Measurements from ENCODE around the gene INSC. TPM values are rescaled to one million over a fixed set of nuclear protein-coding genes. Genes with fewer than 3 reads are reported as not detected.

Gene INSC
- total RNA-seq, 2 donors from 2014 or later: 0.52 to 3.6 TPM

GRCh38 chr11:15288863-15289262 lies 174.1 kb downstream of the INSC start:
- no peaks in the 10 kb centered on the region for H3K9me3 ChIP-seq
- intact Hi-C loops (cut with DNase I): no loop called here
- TF ChIP-seq POLR2A (IDR thresholded peaks at IDR 0.05): no peak
- TF ChIP-seq CTCF (IDR thresholded peaks at IDR 0.05): no peak
- no peaks in the 10 kb centered on the region for H3K36me3 ChIP-seq (replicated peaks in 1 of 2; ENCODE audit: insufficient read depth in 1 of 2, low read depth in 2 of 2)
- DNase-seq: no peak
- WGBS, 2 donors: 87 to 100% methylated on average over 1 to 2 of the region's 2 CpGs
- H3K27ac ChIP-seq: no peak overlapping the region
- H3K4me1 ChIP-seq: no peaks in the 10 kb centered on the region
- H3K27me3 ChIP-seq: no peaks in the 10 kb centered on the region
- no peak for ATAC-seq
- no peak overlapping the region for H3K4me3 ChIP-seq

- H3K4me1 ChIP-seq: no peaks in the 10 kb centered on the region
- H3K9me3 ChIP-seq: no peaks in the 10 kb centered on the region
- H3K36me3 ChIP-seq (replicated peaks in 1 of 2; ENCODE audit: insufficient read depth in 1 of 2, low read depth in 2 of 2): no peaks in the 10 kb centered on the region
- intact Hi-C loops (cut with DNase I): no loop called here
- 75 to 89% methylated on average over 5 of the region's 5 CpGs for WGBS, 2 donors
- no peak for TF ChIP-seq CTCF (IDR thresholded peaks at IDR 0.05)
- no peak for TF ChIP-seq POLR2A (IDR thresholded peaks at IDR 0.05)
- no peak overlapping the region for H3K27ac ChIP-seq
- H3K27me3 ChIP-seq: no peaks in the 10 kb centered on the region
- no peak overlapping the region for H3K4me3 ChIP-seq
- no peak for ATAC-seq
- peak in 3 of 4 donors; percentile 14 to 26 (median 25) for DNase-seq
Observed at GRCh38 chr11:15289723-15290122, 175.0 kb downstream of the INSC start.

- no peak overlapping the region for H3K27ac ChIP-seq
- H3K4me1 ChIP-seq: no peaks in the 10 kb centered on the region
- ATAC-seq: peak; percentile 56
- H3K4me3 ChIP-seq: no peak overlapping the region
- DNase-seq: peak; percentile 49 to 80 (median 62)
- no peaks in the 10 kb centered on the region for H3K36me3 ChIP-seq (replicated peaks in 1 of 2; ENCODE audit: insufficient read depth in 1 of 2, low read depth in 2 of 2)
- no peaks in the 10 kb centered on the region for H3K27me3 ChIP-seq
- no peak for TF ChIP-seq CTCF (IDR thresholded peaks at IDR 0.05)
- TF ChIP-seq POLR2A (IDR thresholded peaks at IDR 0.05): no peak
- no peaks in the 10 kb centered on the region for H3K9me3 ChIP-seq
- intact Hi-C loops (cut with DNase I): no loop called here
Observed at GRCh38 chr11:15291885-15292284, 177.2 kb downstream of the INSC start.

- Histone ChIP-seq H3K4me3 (no peak overlapping the region), H3K36me3 (replicated peaks in 1 of 2; ENCODE audit: insufficient read depth in 1 of 2, low read depth in 2 of 2) (no peaks in the 10 kb centered on the region), H3K9me3 (no peaks in the 10 kb centered on the region), H3K27ac (no peak overlapping the region), H3K4me1 (no peaks in the 10 kb centered on the region), H3K27me3 (no peaks in the 10 kb centered on the region)
- no peak for TF ChIP-seq POLR2A (IDR thresholded peaks at IDR 0.05)
- TF ChIP-seq CTCF (IDR thresholded peaks at IDR 0.05): no peak
- intact Hi-C loops (cut with DNase I): no loop called here
- ATAC-seq: no peak
- WGBS, 2 donors: 76 to 83% methylated on average over 1 of the region's 1 CpG
- no peak for DNase-seq
Observed at GRCh38 chr11:15293975-15294620, 179.4 kb downstream of the INSC start.

- Histone ChIP-seq H3K4me3 (no peak overlapping the region), H3K27ac (no peak overlapping the region), H3K27me3 (no peaks in the 10 kb centered on the region), H3K9me3 (no peaks in the 10 kb centered on the region), H3K4me1 (no peaks in the 10 kb centered on the region), H3K36me3 (replicated peaks in 1 of 2; ENCODE audit: insufficient read depth in 1 of 2, low read depth in 2 of 2) (no peaks in the 10 kb centered on the region)
- no peak for DNase-seq
- 25 to 39% methylated on average over 1 of the region's 1 CpG for WGBS, 2 donors
- intact Hi-C loops (cut with DNase I): no loop called here
- TF ChIP-seq POLR2A (IDR thresholded peaks at IDR 0.05) (no peak), CTCF (IDR thresholded peaks at IDR 0.05) (no peak)
- ATAC-seq: no peak
Observed at GRCh38 chr11:15295695-15296094, 181.0 kb downstream of the INSC start.

Measured in body of pancreas (tissue), 4 donors.